Right lobe of liver (tissue), 4 donors: ENCODE results near the gene FAM20C.

ENCODE experiments used
- POLR2A ChIP-seq: fragments of 450-650 bp; IDR thresholded peaks from one replicate; pipeline ENCODE4 v1.6.1; 2017; ENCODE audit warnings: antibody characterized with exemption, mild to moderate bottlenecking
- TF ChIP-seq, protein P1 (sequence below), 4 donors: fragments of 200-600 bp in 3 of 4; fragments of 450-650 bp in 1 of 4; IDR thresholded peaks; one replicate each; pipeline versions ENCODE4 v1.5.1 to v1.8.0; 2016 to 2022; ENCODE audit warnings: antibody characterized with exemption in 4 of 4, mild to moderate bottlenecking in 2 of 4
- donor health status: DM: no; HTN: no; CAD: no.
- donor health status: DM: no; HTN: no; CAD: no.
- donor health status: DM: no; HTN: yes; CAD: no.

DNA sequence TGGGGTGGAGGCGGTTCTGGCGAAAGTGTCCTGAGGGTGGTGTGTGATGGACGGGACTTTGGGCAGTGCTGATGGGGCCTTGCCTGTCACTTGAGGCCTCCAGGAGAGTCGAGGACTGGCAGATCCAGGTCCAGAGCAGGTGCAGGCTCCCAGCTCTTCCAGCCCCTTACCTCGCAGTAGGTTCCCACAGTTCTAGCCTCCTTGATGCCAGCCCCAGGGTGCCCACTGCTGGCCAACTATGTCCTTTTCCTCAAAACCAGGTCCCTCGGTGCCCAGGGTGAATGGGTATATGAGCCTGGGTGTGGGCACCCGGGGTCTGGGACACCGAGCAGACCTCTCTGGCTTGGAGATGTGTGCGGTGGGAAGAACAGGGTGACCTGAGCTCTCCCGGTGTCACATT, 8.3 kb downstream of the FAM20C start:
- TF ChIP-seq, protein P1, sequence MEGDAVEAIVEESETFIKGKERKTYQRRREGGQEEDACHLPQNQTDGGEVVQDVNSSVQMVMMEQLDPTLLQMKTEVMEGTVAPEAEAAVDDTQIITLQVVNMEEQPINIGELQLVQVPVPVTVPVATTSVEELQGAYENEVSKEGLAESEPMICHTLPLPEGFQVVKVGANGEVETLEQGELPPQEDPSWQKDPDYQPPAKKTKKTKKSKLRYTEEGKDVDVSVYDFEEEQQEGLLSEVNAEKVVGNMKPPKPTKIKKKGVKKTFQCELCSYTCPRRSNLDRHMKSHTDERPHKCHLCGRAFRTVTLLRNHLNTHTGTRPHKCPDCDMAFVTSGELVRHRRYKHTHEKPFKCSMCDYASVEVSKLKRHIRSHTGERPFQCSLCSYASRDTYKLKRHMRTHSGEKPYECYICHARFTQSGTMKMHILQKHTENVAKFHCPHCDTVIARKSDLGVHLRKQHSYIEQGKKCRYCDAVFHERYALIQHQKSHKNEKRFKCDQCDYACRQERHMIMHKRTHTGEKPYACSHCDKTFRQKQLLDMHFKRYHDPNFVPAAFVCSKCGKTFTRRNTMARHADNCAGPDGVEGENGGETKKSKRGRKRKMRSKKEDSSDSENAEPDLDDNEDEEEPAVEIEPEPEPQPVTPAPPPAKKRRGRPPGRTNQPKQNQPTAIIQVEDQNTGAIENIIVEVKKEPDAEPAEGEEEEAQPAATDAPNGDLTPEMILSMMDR (IDR thresholded peaks at IDR 0.05) = peak in 1 of 4 donors; percentile 13
- no peak for TF ChIP-seq POLR2A
